Mesothelial cell of epicardium (in vitro differentiated cells): Measurements from ENCODE around the gene OR5AC2. TPM values are rescaled to one million over a fixed set of nuclear protein-coding genes. Genes with fewer than 3 reads are reported as not detected.

Source experiments
- DNase-seq, 2 experiments: peaks; one replicate each; pipeline ENCODE4 v3.0.0; 2021; ENCODE audit warnings: low spot score in 2 of 2; ENCODE audit not compliant: unreplicated experiment in 2 of 2
- H3K27ac Mint-ChIP-seq: 2 replicates; pipeline ENCODE4 v1.8.0; 2021; ENCODE audit warnings: mixed read lengths
- H3K27me3 Mint-ChIP-seq: 2 replicates; pipeline ENCODE4 v1.8.0; 2021; ENCODE audit warnings: low read depth, mixed read lengths
- H3K36me3 Mint-ChIP-seq: 2 replicates; pipeline ENCODE4 v1.8.0; 2021; ENCODE audit warnings: mixed read lengths
- H3K4me1 Mint-ChIP-seq: 2 replicates; pipeline ENCODE4 v1.8.0; 2021; ENCODE audit warnings: mixed read lengths
- H3K4me3 Mint-ChIP-seq: 2 replicates; pipeline ENCODE4 v1.8.0; 2021; ENCODE audit warnings: mild to moderate bottlenecking, moderate library complexity, mixed read lengths
- H3K9me3 Mint-ChIP-seq: 2 replicates; pipeline ENCODE4 v1.8.0; 2021; ENCODE audit warnings: mixed read lengths
- total RNA-seq: library from RNA; stranded (reverse); gene quantifications from 3 replicates; pipeline ENCODE4 v1.2.1, GENCODE V29; 2021
- TF ChIP-seq, protein P1 (sequence below): fragments of 200-600 bp; sonication (generic); IDR thresholded peaks from one replicate; pipeline ENCODE4 v1.5.0; 2021; ENCODE audit warnings: antibody characterized with exemption; ENCODE audit not compliant: unreplicated experiment

Gene OR5AC2
- total RNA-seq, 1 donor from 2014 or later = not detected

DNA sequence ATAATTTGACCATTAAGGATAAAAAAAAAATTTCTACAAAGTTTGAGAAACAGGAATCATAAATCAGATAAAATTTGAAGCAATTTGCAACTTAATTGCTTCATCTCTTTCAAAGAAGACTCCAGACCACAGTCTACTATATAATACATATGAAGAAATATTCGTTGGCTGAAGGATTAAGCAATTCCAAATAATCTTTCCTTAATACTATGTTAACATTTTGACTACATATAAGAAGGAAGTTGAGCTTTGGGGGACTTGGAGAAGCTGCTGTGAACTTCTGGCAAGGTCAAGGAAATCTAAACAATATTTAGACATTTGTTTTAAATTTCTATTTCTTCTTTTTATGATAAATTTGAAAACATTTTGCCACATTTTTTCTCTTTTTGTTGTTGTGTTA, 38.4 kb upstream of the OR5AC2 start:
- Mint-ChIP-seq H3K36me3 (no peaks in the 10 kb centered on the region), H3K4me3 (no peak overlapping the region), H3K9me3 (no peaks in the 10 kb centered on the region), H3K4me1 (no peaks in the 10 kb centered on the region), H3K27me3 (peaks cover 1% of the 10 kb centered on the region), H3K27ac (no peak overlapping the region)
- no peak for DNase-seq
- TF ChIP-seq, protein P1, sequence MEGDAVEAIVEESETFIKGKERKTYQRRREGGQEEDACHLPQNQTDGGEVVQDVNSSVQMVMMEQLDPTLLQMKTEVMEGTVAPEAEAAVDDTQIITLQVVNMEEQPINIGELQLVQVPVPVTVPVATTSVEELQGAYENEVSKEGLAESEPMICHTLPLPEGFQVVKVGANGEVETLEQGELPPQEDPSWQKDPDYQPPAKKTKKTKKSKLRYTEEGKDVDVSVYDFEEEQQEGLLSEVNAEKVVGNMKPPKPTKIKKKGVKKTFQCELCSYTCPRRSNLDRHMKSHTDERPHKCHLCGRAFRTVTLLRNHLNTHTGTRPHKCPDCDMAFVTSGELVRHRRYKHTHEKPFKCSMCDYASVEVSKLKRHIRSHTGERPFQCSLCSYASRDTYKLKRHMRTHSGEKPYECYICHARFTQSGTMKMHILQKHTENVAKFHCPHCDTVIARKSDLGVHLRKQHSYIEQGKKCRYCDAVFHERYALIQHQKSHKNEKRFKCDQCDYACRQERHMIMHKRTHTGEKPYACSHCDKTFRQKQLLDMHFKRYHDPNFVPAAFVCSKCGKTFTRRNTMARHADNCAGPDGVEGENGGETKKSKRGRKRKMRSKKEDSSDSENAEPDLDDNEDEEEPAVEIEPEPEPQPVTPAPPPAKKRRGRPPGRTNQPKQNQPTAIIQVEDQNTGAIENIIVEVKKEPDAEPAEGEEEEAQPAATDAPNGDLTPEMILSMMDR = no peak

DNA sequence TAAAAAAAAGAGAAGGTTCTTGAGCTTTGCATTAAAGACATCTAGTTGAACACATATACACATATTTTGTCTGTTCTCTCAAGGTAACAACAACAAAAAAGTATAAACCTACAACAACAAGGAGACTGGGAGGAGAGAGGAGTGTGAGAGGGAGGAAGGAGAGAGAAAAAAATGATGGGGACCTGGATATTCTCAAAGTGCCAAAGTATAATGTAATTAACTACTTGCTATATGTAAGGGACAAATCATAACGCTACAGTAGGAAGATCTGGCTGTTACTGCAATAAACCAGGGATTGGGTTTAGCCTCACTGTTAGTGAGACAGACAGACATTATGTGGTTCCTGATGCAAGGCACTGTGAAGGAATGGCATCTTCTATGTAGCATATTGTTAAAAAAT, 37.7 kb upstream of the OR5AC2 start:
- H3K27me3 Mint-ChIP-seq = no peaks in the 10 kb centered on the region
- H3K9me3 Mint-ChIP-seq = no peaks in the 10 kb centered on the region
- H3K36me3 Mint-ChIP-seq = no peaks in the 10 kb centered on the region
- H3K4me1 Mint-ChIP-seq = no peaks in the 10 kb centered on the region
- no peak overlapping the region for H3K4me3 Mint-ChIP-seq
- H3K27ac Mint-ChIP-seq = no peak overlapping the region
- TF ChIP-seq, protein P1 = no peak
- no peak for DNase-seq

- TF ChIP-seq, protein P1 = no peak
- H3K27me3 Mint-ChIP-seq = no peaks in the 10 kb centered on the region
- no peaks in the 10 kb centered on the region for H3K36me3 Mint-ChIP-seq
- H3K4me1 Mint-ChIP-seq = peaks cover 2% of the 10 kb centered on the region
- no peak overlapping the region for H3K4me3 Mint-ChIP-seq
- no peak for DNase-seq
- H3K27ac Mint-ChIP-seq = no peak overlapping the region
- no peaks in the 10 kb centered on the region for H3K9me3 Mint-ChIP-seq
These were observed 30.9 kb upstream of the OR5AC2 start for GRCh38 chr3:98056035-98056434.

GRCh38 chr3:98057631-98058030, 29.3 kb upstream of the OR5AC2 start:
- no peaks in the 10 kb centered on the region for H3K36me3 Mint-ChIP-seq
- DNase-seq = no peak
- no peaks in the 10 kb centered on the region for H3K27me3 Mint-ChIP-seq
- no peak overlapping the region for H3K27ac Mint-ChIP-seq
- no peak overlapping the region for H3K4me3 Mint-ChIP-seq
- H3K4me1 Mint-ChIP-seq = peaks cover 2% of the 10 kb centered on the region
- no peaks in the 10 kb centered on the region for H3K9me3 Mint-ChIP-seq
- TF ChIP-seq, protein P1 = no peak

DNA sequence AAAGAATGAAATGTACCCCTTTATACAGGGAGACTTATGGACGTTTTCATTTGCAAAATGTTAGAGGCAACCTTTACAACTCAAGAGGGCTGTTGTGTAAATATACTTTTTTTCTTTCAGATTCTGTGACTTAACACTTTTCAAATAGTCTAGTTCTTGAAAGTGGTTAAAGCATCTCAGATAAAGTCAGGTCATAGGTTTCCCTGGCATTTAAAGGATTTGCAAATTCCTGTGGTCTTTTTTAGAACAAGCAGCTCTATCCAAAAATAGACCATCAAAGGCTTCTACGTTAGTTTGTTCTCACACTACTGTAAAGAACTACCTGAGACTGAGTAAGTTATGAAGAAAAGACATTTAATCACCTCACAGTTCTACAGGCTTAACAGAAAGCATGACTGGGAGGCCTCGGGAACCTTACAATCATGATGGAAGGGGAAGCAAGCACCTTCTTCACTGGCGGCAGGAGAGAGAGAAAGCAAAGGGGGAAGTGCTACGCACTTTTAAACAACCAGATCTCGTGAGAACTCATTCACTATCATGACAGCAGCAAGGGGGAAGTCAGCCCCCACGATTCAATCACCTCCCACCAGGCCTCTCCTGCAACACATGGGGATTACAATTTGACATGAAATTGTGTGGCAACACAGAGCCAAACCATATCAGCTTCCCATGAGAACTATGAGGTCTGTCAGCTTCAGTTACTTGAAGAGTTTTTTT, 28.6 kb upstream of the OR5AC2 start:
- H3K4me1 Mint-ChIP-seq = peaks cover 2% of the 10 kb centered on the region
- TF ChIP-seq, protein P1 = no peak
- H3K27ac Mint-ChIP-seq = no peak overlapping the region
- H3K36me3 Mint-ChIP-seq = no peaks in the 10 kb centered on the region
- H3K4me3 Mint-ChIP-seq = no peak overlapping the region
- no peaks in the 10 kb centered on the region for H3K27me3 Mint-ChIP-seq
- no peaks in the 10 kb centered on the region for H3K9me3 Mint-ChIP-seq
- DNase-seq = no peak
